Common myeloid progenitor, CD34-positive (primary cell): ENCODE results near the gene DYNLT4.
A peak's percentile ranks its signal among the peaks of the same experiment; 100 is the strongest.
"Not testable (repeated sequence)": the region's sequence is repeated elsewhere in the genome, so short reads cannot be mapped to it uniquely, and the experiment has no call there.

ENCODE experiments used
- CTCF ChIA-PET: fragments of 350-600 bp; sonication (Branson Sonifier 250); formaldehyde crosslinking; loops from one replicate; lab custom pipeline; 2021; ENCODE audit warnings: antibody characterized with exemption; lab: Charles Lee
- POLR2A ChIA-PET: fragments of 350-600 bp; sonication (Branson Sonifier 250); formaldehyde crosslinking; loops from one replicate; lab custom pipeline; 2021; ENCODE audit warnings: antibody characterized with exemption; lab: Charles Lee
- DNase-seq, 3 donors: peaks; one replicate each; pipeline versions ENCODE4 v3.0.0 to v3.0.0-alpha.2; 2013
- H3K27ac ChIP-seq, 2 experiments: 1 replicate in 1 of 2; 2 replicates in 1 of 2; pipeline ENCODE4 v1.7.0; 2013; ENCODE audit warnings: inconsistent platforms in 2 of 2, low read length in 2 of 2, mild to moderate bottlenecking in 2 of 2, low read depth in 1 of 2, moderate library complexity in 1 of 2; ENCODE audit not compliant: severe bottlenecking in 2 of 2, insufficient read depth in 1 of 2, poor library complexity in 1 of 2
- H3K27me3 ChIP-seq, 5 experiments: replicated peaks in 2 of 5; 1 replicate in 3 of 5; 2 replicates in 2 of 5; pipeline versions ENCODE4 v1.6.1 to v1.7.0; 2013; ENCODE audit warnings: low read length in 4 of 5, mild to moderate bottlenecking in 2 of 5, moderate library complexity in 2 of 5, inconsistent platforms in 1 of 5; ENCODE audit not compliant: insufficient read depth in 5 of 5, control insufficient read depth in 4 of 5
- H3K36me3 ChIP-seq, 4 experiments: 1 replicate in 2 of 4; 2 replicates in 2 of 4; pipeline versions ENCODE4 v1.6.1 to v1.7.0; 2013; ENCODE audit warnings: low read length in 3 of 4, control low read depth in 1 of 4, mild to moderate bottlenecking in 1 of 4; ENCODE audit not compliant: control insufficient read depth in 4 of 4, insufficient read depth in 4 of 4
- H3K4me1 ChIP-seq, 4 experiments: 1 replicate in 3 of 4; 2 replicates in 1 of 4; pipeline versions ENCODE4 v1.6.1 to v1.7.1; 2013; ENCODE audit warnings: low read length in 3 of 4, mild to moderate bottlenecking in 3 of 4, control low read depth in 1 of 4, inconsistent platforms in 1 of 4, moderate library complexity in 1 of 4; ENCODE audit not compliant: control insufficient read depth in 4 of 4, insufficient read depth in 4 of 4; ENCODE audit errors: control extremely low read depth in 1 of 4
- H3K4me3 ChIP-seq, 7 experiments: 1 replicate in 4 of 7; 2 replicates in 3 of 7; pipeline versions ENCODE4 v1.5.1 to v1.7.0; 2013; ENCODE audit warnings: mild to moderate bottlenecking in 7 of 7, low read length in 6 of 7, moderate library complexity in 6 of 7, inconsistent platforms in 2 of 7, low read depth in 2 of 7, control low read depth in 1 of 7; ENCODE audit not compliant: insufficient read depth in 4 of 7, control insufficient read depth in 1 of 7; ENCODE audit errors: extremely low read depth in 1 of 7
- H3K9me3 ChIP-seq, 5 experiments: 1 replicate in 4 of 5; 2 replicates in 1 of 5; pipeline versions ENCODE4 v1.6.1 to v1.7.1; 2013; ENCODE audit warnings: low read length in 4 of 5, mild to moderate bottlenecking in 2 of 5, inconsistent platforms in 1 of 5, low read depth in 1 of 5, moderate library complexity in 1 of 5; ENCODE audit not compliant: control insufficient read depth in 4 of 5, insufficient read depth in 2 of 5; ENCODE audit errors: control extremely low read depth in 1 of 5
- WGBS: methylation state at CpG from one replicate; pipeline ENCODE4 v1.1.5; 2013; ENCODE audit not compliant: insufficient coverage; 5-methylcytosine and 5-hydroxymethylcytosine counted together

The DYNLT4 gene

DNA sequence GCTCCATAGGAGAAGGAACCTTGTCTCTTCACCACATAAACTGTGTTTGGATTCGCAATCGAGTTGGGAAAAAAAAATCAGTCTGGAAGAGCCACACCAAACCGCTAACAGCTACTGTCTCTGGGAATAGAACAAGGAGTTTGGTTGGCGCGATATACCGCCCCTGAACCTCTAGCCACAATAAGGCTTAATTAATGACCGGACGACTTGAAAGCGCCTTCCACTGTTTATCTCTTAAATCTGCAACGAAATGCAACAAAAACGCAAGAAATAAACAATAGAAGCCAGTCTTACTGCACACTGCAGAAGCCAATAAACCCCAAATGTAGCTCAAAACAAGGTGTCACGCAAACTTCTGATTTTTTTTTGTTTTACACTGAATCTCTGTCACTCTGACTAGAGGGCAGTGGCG lies 12.1 kb upstream of the DYNLT4 start:
- H3K4me3 ChIP-seq: peak overlapping the region in 6 of 7 experiments; percentile 62 to 93 (median 82)
- peak overlapping the region; percentile 100 for H3K27ac ChIP-seq

DNA sequence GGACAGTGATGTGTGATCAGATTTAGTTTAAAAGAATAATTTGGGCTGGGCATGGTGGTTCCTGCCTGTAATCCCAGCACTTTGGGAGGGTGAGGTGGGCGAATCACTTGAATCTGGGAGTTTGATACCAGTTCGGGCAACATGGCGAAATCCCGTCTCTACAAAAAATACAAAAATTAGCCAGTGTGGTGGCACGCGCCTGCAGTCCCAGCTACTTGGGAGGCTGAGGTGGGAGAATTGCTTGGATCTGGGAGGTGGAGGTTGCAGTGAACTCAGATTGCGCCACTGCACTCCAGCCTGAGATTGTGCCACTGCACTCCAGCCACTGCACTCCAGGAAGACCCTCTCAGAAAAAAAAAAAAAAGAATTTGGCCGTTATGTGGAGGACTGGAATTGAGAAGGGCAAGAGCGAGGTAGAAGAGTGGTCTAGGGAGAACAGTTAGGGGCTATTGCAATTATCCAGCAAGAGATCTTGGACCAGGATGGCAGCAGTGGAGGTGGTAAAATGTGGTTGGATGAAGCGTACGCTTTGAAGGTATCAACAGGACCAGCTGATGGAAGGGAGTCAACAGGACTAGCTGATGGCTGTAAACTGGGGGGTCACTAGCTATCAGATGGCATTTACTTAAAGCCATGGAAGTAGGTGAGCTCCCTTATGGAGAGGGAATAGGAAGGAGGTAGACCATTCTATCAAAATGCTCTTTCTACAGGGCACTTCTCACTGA lies 10.8 kb upstream of the DYNLT4 start:
- no peaks in the 10 kb centered on the region for H3K9me3 ChIP-seq
- H3K4me1 ChIP-seq: peaks cover 0 to 51% (median 34%) of the 10 kb centered on the region in 4 experiments
- no peak overlapping the region for H3K27ac ChIP-seq
- no peaks in the 10 kb centered on the region for H3K27me3 ChIP-seq
- CTCF ChIA-PET: interaction anchor here (0.9 to 8.7 kb wide), 10 partner anchors 9 to 87 kb away, joined by 3 to 69 read pairs (median 6); partner anchors contain the start of genes BEST4, BTBD19, DYNLT4 and PLK3
- POLR2A ChIA-PET: interaction anchor here (1.1 to 4.2 kb wide), 7 partner anchors 9 to 97 kb away, joined by 4 to 64 read pairs (median 25); partner anchors contain the start of genes BTBD19, DYNLT4, PLK3 and RNU5D-1
- 100% methylated on average over 4 of the region's 11 CpGs for WGBS
- DNase-seq: no peak
- H3K4me3 ChIP-seq: no peak overlapping the region
- no peaks in the 10 kb centered on the region for H3K36me3 ChIP-seq

More for the DNA sequence above, 12.1 kb upstream of the DYNLT4 start:
- WGBS: under 1% methylated on average over 13 of the region's 13 CpGs
- Histone ChIP-seq H3K9me3 (no peaks in the 10 kb centered on the region), H3K36me3 (no peaks in the 10 kb centered on the region), H3K27me3 (no peaks in the 10 kb centered on the region), H3K4me1 (peaks cover 0 to 39% (median 25%) of the 10 kb centered on the region in 4 experiments)
- no peak for DNase-seq
- POLR2A ChIA-PET: interaction anchor here (0.6 to 4.2 kb wide), 23 partner anchors 8 to 725 kb away, joined by 3 to 64 read pairs (median 6); partner anchors contain the start of genes BTBD19, DYNLT4, PLK3 and PTCH2
- CTCF ChIA-PET: interaction anchor here (0.7 to 8.7 kb wide), 11 partner anchors 11 to 95 kb away, joined by 3 to 69 read pairs (median 6); partner anchors contain the start of genes BEST4, BTBD19, DYNLT4 and PLK3

GRCh38 chr1:44817307-44817706 lies 10.2 kb upstream of the DYNLT4 start:
- H3K36me3 ChIP-seq: no peaks in the 10 kb centered on the region
- ChIA-PET CTCF (interaction anchor here (0.7 to 8.7 kb wide), 8 partner anchors 10 to 88 kb away, joined by 3 to 69 read pairs (median 6); partner anchors contain the start of genes BEST4, BTBD19, DYNLT4 and PLK3), POLR2A (interaction anchor here (1.1 to 4.2 kb wide), 2 partner anchors 17 to 96 kb away, joined by 4 to 59 read pairs; partner anchors contain the start of gene PLK3)
- H3K27ac ChIP-seq: no peak overlapping the region
- no peak overlapping the region for H3K4me3 ChIP-seq
- H3K9me3 ChIP-seq: no peaks in the 10 kb centered on the region
- WGBS: 90% methylated on average over 2 of the region's 2 CpGs
- H3K4me1 ChIP-seq: peaks cover 0 to 49% (median 35%) of the 10 kb centered on the region in 4 experiments
- no peaks in the 10 kb centered on the region for H3K27me3 ChIP-seq
- DNase-seq: no peak

GRCh38 chr1:44815926-44816325 lies 8.8 kb upstream of the DYNLT4 start:
- CTCF ChIA-PET: interaction anchor here (1.3 kb wide), 1 partner anchor 20 kb away, joined by 4 read pairs; no protein-coding TSS in a partner anchor
- DNase-seq, H3K27ac ChIP-seq, H3K36me3 ChIP-seq, H3K9me3 ChIP-seq, POLR2A ChIA-PET, H3K27me3 ChIP-seq, H3K4me3 ChIP-seq: not testable (repeated sequence)
- H3K4me1 ChIP-seq: peaks cover 0 to 55% (median 39%) of the 10 kb centered on the region in 4 experiments
- WGBS: 98% methylated on average over 7 of the region's 9 CpGs

- Histone ChIP-seq H3K4me3 (peak overlapping the region in 5 of 7 experiments; percentile 4 to 85 (median 67)), H3K4me1 (peaks cover 11 to 63% (median 51%) of the 10 kb centered on the region in 4 experiments), H3K9me3 (no peaks in the 10 kb centered on the region), H3K36me3 (no peaks in the 10 kb centered on the region), H3K27ac (no peak overlapping the region), H3K27me3 (no peaks in the 10 kb centered on the region)
- ChIA-PET POLR2A (interaction anchor here (1.0 to 2.0 kb wide), 5 partner anchors 12 to 82 kb away, joined by 3 to 13 read pairs (median 4); partner anchors contain the start of genes BEST4, PLK3 and RNU5D-1), CTCF (interaction anchor here (0.8 to 2.4 kb wide), 5 partner anchors 8 to 91 kb away, joined by 3 to 7 read pairs (median 6); partner anchors contain the start of gene PLK3)
- no peak for DNase-seq
- 79% methylated on average over 45 of the region's 48 CpGs for WGBS
Measured at GRCh38 chr1:44812822-44813543, 5.8 kb upstream of the DYNLT4 start.

GRCh38 chr1:44811234-44811633 lies 4.1 kb upstream of the DYNLT4 start:
- Histone ChIP-seq H3K36me3 (peaks cover 0 to 4% (median under 1%) of the 10 kb centered on the region in 4 experiments), H3K4me3 (no peak overlapping the region), H3K4me1 (peaks cover 11 to 81% (median 69%) of the 10 kb centered on the region in 4 experiments), H3K27ac (no peak overlapping the region), H3K27me3 (no peaks in the 10 kb centered on the region), H3K9me3 (no peaks in the 10 kb centered on the region)
- WGBS: 80% methylated on average over 4 of the region's 8 CpGs
- ChIA-PET CTCF (interaction anchor here (1.1 to 7.8 kb wide), 2 partner anchors 23 to 90 kb away, joined by 3 to 43 read pairs; partner anchors contain the start of gene BEST4), POLR2A (interaction anchor here (0.5 to 1.6 kb wide), 3 partner anchors 9 to 88 kb away, joined by 4 to 8 read pairs (median 6); partner anchors contain the start of gene PLK3)
- DNase-seq: no peak
